D341Med (cell line): ENCODE data around the gene SLC25A13.
"Not testable (repeated sequence)": the region's sequence is repeated elsewhere in the genome, so short reads cannot be mapped to it uniquely, and the experiment has no call there.

Experiments
- DNase-seq: peaks from one replicate; pipeline ENCODE4 v3.0.0; 2012; ENCODE audit warnings: low spot score

SLC25A13 gene

GRCh38 chr7:96154506-96154905 lies 167.4 kb downstream of the SLC25A13 start:
- DNase-seq = not testable (repeated sequence)

DNA sequence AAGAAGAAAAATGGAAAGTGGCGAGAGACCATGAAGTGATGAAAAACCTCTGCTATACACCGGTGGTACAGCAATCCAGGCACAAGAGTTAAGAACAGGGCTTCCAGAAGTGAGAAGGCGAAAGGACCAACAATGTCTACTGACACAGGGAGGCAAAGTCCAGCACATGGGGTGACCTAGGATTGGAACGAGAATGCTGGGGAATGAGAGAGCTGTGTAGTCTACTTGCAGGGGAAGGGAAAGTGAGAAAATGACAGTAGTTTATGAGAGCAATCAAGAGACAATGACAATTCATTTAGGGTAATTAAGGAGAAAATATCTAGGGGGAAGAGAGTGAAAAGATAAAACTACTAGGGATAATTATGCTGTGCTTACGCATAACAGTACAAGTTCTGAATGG lies 169.2 kb downstream of the SLC25A13 start:
- no peak for DNase-seq

GRCh38 chr7:96151889-96152288 lies 170.0 kb downstream of the SLC25A13 start:
- DNase-seq = no peak

DNA sequence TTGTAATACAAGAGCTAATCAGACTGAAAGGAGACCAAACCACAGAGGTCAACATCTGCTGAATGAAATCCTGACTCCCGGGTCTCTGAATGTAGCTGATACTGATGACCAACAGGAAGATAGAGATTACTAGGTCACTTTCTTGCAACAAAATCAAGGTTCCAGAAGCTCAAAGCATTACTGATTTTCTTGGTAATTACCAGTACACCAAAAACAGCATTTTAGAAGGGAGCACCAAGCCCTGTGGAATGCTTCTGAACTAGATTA lies 177.7 kb downstream of the SLC25A13 start:
- DNase-seq = no peak

DNA sequence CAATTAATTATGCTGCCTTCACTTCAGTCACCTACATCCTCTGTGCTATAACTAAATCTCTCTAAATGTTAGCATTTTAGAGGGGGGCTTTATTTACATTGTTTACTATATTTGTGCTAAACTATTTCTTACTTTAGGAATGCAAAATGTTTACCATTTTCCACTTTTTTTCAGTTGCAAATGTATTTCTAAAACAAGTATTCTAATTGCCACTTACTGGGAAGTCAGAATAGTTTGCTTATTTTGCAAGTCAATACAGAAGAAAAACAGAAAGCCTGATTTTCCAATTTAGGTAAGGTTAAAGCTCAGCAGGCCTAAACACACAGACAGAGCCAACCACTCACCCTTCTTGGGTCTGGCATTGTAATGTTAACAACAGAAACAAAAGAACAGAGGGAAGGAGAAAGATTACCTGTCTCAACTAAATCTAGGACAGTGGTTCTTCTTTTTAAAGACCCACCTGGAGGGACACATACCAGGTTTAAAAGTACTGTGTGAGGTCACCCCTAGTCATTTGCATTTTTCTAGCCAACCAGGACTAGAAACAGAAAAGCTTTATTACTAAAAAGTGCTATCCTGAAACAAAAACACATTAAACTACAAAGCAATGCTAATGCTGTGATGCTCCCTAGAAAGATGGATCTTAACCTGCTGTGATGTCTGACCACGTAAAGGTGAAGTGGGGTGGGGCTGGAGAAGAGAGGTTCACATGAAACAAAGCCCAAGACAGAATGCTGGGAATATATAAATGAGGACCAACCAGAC lies 178.2 kb downstream of the SLC25A13 start:
- no peak for DNase-seq

GRCh38 chr7:96136600-96137239 lies 185.2 kb downstream of the SLC25A13 start:
- no peak for DNase-seq

DNA sequence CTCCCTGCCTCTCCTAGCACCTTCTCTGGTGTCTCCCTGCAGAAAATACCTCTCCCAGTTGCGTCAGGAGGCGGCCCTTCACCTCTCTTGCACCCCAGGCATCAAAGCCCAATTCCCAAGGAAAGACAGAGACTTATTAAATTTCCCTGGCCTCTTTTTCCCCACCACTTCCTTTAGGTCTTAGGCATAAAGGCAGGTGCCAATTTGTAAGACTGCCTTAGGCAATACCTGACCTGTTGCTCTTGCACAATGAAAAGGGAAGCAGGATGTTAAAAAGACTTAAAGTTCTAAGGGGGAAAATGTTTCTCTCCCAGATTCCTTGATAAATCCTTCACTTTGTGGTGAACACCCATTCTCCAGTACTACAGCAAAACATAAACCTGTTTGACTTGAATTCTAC lies 186.7 kb downstream of the SLC25A13 start:
- no peak for DNase-seq

- DNase-seq = no peak
These were observed 190.4 kb downstream of the SLC25A13 start for GRCh38 chr7:96131525-96131924.

DNA sequence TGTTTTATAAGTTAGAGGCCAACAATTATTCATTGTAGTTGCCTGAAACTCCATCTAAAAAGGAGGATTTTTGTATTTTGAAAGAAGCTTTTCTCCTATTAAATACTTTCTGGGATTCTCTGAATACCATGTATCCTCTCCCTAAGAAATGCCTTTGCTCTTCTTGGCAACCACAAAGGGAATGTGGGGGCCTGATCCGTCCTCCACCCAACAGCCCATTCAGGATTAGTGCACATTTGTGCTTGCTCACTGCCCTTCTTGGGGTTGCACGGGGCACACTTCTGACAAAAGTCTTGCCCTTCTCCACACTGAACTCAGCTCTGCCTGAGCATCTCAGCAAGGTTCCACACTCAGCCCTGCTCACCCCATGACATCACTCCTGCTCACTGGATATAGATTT lies 194.2 kb downstream of the SLC25A13 start:
- no peak for DNase-seq

- no peak for DNase-seq
These were observed 195.5 kb downstream of the SLC25A13 start for GRCh38 chr7:96126382-96126781.

GRCh38 chr7:96122746-96123145 lies 199.2 kb downstream of the SLC25A13 start:
- DNase-seq = no peak

DNA sequence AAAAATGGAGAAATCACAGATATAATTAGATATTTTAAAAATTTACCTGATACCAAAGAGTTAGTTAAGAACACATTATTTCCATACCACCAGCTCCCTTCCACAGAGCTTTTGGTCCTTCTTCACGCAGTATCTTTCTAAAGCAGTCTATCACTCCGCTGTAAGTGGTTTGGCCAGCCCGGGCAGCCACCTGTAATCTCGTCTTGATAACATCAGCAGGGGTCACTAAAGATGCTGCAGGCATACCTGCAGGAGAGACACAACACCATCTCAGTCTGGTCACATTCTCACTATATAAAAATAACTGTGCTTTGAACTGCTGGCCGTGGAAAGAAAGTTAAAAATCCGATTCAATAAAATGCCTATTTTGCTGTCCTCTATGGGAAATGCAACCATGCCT lies 200.1 kb downstream of the SLC25A13 start:
- DNase-seq = no peak

GRCh38 chr7:96120445-96121225 lies 201.3 kb downstream of the SLC25A13 start:
- no peak for DNase-seq

DNA sequence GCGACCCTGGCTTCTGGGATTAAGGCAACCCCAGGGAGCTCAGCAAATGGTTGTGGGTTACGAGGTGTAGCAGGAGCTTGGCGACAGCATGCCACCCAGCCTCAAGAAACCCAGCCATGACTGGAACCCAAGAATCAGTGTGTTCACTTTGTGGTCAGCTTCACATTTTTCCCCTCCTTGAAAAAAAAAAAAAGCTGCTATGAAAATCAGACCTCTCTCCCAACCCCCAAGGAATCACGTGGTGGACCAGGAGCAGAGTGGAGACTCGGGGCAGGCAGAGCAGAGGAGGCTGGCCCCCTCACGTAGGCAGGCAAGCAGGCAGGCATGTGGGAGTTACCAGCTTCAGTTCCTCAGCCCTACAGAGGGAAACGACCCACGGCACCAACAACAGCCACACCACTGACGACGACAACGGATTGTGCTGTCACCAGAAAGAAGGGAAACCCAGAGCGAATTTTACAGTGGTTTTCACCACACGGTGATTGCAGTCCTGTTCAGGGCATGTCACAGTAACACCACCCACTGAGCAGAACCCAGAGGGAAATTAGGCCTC lies 203.4 kb downstream of the SLC25A13 start:
- no peak for DNase-seq

- no peak for DNase-seq
These were observed 205.7 kb downstream of the SLC25A13 start for GRCh38 chr7:96116173-96116572.

- DNase-seq = no peak
These were observed 207.7 kb downstream of the SLC25A13 start for GRCh38 chr7:96114190-96114589.

DNA sequence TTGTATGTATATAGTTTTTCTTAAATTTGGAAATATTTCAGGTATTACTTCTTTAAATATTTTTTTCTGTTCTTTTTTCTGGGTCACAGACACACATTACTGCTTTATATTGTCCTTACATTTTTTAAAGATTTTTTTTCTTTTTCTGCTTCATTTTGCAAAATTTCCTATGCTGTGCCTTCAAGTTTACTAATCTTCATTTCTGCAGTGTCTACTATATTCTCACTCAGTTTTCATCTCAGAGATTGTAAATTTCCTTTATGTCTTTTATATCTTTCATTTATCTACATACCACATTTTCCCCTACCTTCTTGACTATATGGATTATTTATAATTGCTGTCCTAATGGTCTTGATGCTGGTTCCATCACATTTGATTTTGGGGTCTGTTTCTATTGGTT lies 210.5 kb downstream of the SLC25A13 start:
- no peak for DNase-seq

GRCh38 chr7:96104984-96105383 lies 216.9 kb downstream of the SLC25A13 start:
- no peak for DNase-seq

DNA sequence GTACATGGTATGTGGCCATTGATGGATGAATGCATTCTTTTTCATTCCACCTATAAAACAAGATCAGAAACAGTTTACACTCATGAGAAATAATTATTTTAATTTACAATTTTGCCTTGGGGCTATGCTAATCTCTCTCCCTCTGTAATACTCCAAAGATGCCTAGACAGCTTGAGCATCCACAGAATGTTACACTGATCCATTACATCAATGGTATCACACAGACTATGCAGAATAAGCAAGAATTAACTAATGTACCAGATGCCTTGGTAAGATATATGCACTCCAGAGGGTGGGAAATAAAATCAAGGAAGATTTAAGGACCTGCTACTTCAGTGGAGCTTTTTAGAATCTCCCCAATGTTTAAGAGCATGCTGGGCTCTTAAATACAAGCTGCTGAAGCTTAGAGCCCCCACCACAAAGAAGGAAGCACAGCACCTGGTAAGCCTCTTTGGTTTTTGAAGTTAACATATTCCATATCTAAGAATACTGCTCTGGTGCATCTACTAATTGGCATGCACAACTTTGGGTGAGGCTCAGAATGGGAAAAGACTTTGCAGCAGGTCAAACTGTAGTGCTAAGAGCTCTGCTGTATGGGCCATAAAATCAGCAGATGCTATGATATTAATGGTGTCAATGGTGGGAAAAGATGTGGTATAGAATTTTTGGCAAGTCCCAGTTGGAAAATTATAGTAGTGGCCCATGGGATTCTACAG lies 219.6 kb downstream of the SLC25A13 start:
- no peak for DNase-seq

DNA sequence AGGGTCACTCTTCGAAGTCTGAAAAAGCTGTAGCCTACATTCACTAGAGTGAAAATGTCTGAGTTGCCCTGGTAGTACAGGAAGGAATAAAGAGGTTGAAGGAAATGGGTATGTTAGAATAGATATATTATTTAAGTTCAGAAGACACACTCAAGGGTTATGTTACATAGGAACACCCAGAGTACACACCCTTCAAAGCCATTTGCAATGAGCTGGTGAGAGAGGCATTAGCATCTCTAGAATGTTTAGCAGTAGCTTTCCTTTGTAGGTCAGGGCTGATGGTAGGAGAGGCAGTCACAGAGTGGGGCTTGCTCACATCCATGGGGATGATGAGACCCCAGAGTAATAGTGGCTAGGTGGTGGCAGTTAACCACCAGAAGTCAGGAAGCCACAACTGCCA lies 221.2 kb downstream of the SLC25A13 start:
- no peak for DNase-seq

- no peak for DNase-seq
These were observed 224.1 kb downstream of the SLC25A13 start for GRCh38 chr7:96097835-96098234.

DNA sequence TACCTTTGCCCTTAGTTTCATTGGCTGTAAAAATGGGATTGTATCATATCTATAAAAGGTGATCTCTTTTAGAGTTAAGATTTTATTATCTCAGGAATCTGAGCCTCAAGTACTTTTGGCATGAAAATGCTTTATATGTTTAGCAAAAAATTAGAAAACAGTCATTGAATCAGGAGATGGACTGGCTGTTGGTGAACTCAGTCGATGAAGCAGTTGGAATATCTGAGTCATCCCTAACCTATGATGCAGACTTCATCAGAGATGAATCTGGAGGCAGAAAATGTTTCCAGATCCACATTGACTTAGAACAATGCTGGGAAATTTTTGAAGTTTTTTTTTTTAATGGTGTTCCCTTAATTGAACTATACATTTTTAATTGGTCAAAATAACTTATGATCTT lies 228.5 kb downstream of the SLC25A13 start:
- no peak for DNase-seq
